Peyer's patch (tissue), 4 donors: Measurements from ENCODE around the gene STEAP1B.
"Not testable (repeated sequence)": the region's sequence is repeated elsewhere in the genome, so short reads cannot be mapped to it uniquely, and the experiment has no call there.

Experiments
- POLR2A ChIP-seq, 2 donors: fragments of 450-650 bp; IDR thresholded peaks; one replicate each; pipeline ENCODE4 v1.5.1; 2017; ENCODE audit warnings: antibody characterized with exemption in 2 of 2, mild to moderate bottlenecking in 2 of 2, moderate library complexity in 2 of 2
- TF ChIP-seq, protein P1 (sequence below), 6 experiments: fragments of 450-650 bp in 4 of 6; fragments of 200-600 bp in 2 of 6; sonication (generic) in 1 of 6; IDR thresholded peaks; one replicate each; pipeline ENCODE4 v1.5.1; 2017 to 2019; ENCODE audit warnings: antibody characterized with exemption in 6 of 6, mild to moderate bottlenecking in 3 of 6, moderate library complexity in 1 of 6

DNA sequence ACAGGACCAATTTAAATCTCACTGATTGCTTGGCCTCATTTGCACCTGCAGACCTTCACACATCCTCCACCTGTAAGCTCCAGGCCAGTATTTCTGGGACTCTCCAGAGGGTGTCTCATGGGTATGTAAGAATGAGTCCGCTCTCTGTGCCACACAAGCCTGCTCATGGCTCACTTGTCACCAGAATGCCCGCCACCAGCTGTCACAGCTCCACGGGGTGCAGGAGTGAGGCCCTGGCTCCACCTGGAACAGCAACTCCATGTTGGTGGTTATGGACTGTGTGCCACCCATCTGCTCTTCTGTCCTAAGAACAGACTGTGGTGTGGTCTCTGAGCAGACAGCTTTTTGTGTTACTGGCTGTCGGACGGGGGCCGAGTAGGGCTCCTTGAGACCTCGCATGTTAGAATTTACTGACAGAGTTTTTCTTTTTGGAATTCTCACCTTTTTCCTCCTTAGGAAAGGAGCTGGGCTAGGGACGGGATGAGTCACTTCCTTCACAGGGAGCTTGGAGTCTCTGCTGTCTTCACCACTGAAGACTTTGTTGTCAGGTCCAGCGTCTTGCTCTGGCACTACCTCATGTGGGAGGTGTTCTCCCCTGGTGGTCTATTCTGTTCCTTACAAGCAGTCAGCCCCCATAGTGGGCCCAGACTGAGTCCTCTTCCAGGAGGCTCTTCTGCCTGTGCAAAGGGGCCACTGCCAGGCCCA lies 6.5 kb upstream of the STEAP1B start:
- TF ChIP-seq, protein P1, sequence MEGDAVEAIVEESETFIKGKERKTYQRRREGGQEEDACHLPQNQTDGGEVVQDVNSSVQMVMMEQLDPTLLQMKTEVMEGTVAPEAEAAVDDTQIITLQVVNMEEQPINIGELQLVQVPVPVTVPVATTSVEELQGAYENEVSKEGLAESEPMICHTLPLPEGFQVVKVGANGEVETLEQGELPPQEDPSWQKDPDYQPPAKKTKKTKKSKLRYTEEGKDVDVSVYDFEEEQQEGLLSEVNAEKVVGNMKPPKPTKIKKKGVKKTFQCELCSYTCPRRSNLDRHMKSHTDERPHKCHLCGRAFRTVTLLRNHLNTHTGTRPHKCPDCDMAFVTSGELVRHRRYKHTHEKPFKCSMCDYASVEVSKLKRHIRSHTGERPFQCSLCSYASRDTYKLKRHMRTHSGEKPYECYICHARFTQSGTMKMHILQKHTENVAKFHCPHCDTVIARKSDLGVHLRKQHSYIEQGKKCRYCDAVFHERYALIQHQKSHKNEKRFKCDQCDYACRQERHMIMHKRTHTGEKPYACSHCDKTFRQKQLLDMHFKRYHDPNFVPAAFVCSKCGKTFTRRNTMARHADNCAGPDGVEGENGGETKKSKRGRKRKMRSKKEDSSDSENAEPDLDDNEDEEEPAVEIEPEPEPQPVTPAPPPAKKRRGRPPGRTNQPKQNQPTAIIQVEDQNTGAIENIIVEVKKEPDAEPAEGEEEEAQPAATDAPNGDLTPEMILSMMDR (IDR thresholded peaks at IDR 0.05) = not testable (repeated sequence)
- TF ChIP-seq POLR2A (IDR thresholded peaks at IDR 0.05) = not testable (repeated sequence)
